Measurements from ENCODE around the gene RIPOR1. TPM values are rescaled to one million over a fixed set of nuclear protein-coding genes. Genes with fewer than 3 reads are reported as not detected.

RIPOR1 gene
- total RNA-seq (27.3 and 35.7 TPM in 2 replicates), polyA plus RNA-seq (29.5 and 46.3 TPM in 2 replicates)

- no peak for TF ChIP-seq CTCF (IDR thresholded peaks at IDR 0.05; ENCODE audit: low read depth, low read length)
- Histone ChIP-seq H3K27me3 (peaks cover 43% of the 10 kb centered on the region), H3K27ac (peak within 1 kb of the TSS; percentile 51), H3K9me3 (ENCODE audit: low read depth) (no peaks in the 10 kb centered on the region), H3K4me3 (peak within 1 kb of the TSS; percentile 77), H3K4me1 (ENCODE audit: low read depth) (peaks cover 13% of the 10 kb centered on the region), H3K36me3 (no peaks in the 10 kb centered on the region)
- DNase-seq (ENCODE audit: low read depth in 1 of 2, low spot score in 1 of 2): peak; percentile 33 to 74
These were observed at the start of gene RIPOR1 for GRCh38 chr16:67528222-67528869. RIPOR1 (plus strand) TSS chr16:67528829; CDS start chr16:67538447, 9,618 bp downstream.

- Histone ChIP-seq H3K27me3 (no peaks in the 10 kb centered on the region), H3K9me3 (ENCODE audit: low read depth) (no peaks in the 10 kb centered on the region), H3K36me3 (no peaks in the 10 kb centered on the region), H3K4me1 (ENCODE audit: low read depth) (peaks cover 15% of the 10 kb centered on the region), H3K4me3 (peak within 1 kb of the TSS; percentile 70), H3K27ac (peak within 1 kb of the TSS; percentile 96)
- peak; percentile 98 to 99 for DNase-seq (ENCODE audit: low read depth in 1 of 2, low spot score in 1 of 2)
- peak; percentile 88 for TF ChIP-seq CTCF (IDR thresholded peaks at IDR 0.05; ENCODE audit: low read depth, low read length)
These were observed 47.6 kb upstream of the RIPOR1 start, which contains the start of gene ATP6V0D1 for GRCh38 chr16:67480833-67481560. ATP6V0D1 (minus strand) TSS chr16:67481157; CDS start chr16:67481086, 71 bp downstream.

GRCh38 chr16:67481561-67482232, 46.9 kb upstream of the RIPOR1 start:
- TF ChIP-seq CTCF (IDR thresholded peaks at IDR 0.05; ENCODE audit: low read depth, low read length): no peak
- peak in 1 of 2 donors; percentile 45 for DNase-seq (ENCODE audit: low read depth in 1 of 2, low spot score in 1 of 2)
- H3K4me3 ChIP-seq: peak overlapping the region; percentile 11
- H3K27me3 ChIP-seq: no peaks in the 10 kb centered on the region
- H3K36me3 ChIP-seq: no peaks in the 10 kb centered on the region
- H3K4me1 ChIP-seq (ENCODE audit: low read depth): peaks cover 15% of the 10 kb centered on the region
- H3K27ac ChIP-seq: peak overlapping the region; percentile 50
- no peaks in the 10 kb centered on the region for H3K9me3 ChIP-seq (ENCODE audit: low read depth)

GRCh38 chr16:67482233-67482924, 46.2 kb upstream of the RIPOR1 start:
- Histone ChIP-seq H3K9me3 (ENCODE audit: low read depth) (no peaks in the 10 kb centered on the region), H3K27me3 (no peaks in the 10 kb centered on the region), H3K27ac (no peak overlapping the region), H3K36me3 (no peaks in the 10 kb centered on the region), H3K4me3 (no peak overlapping the region), H3K4me1 (ENCODE audit: low read depth) (peaks cover 15% of the 10 kb centered on the region)
- no peak for DNase-seq (ENCODE audit: low read depth in 1 of 2, low spot score in 1 of 2)
- TF ChIP-seq CTCF (IDR thresholded peaks at IDR 0.05; ENCODE audit: low read depth, low read length): no peak

GRCh38 chr16:67483150-67483549, 45.5 kb upstream of the RIPOR1 start, which contains the start of gene AGRP:
AGRP (minus strand) TSS chr16:67483547; CDS start chr16:67483398, 149 bp downstream.
- H3K4me3 ChIP-seq: no peak within 1 kb of the TSS
- no peaks in the 10 kb centered on the region for H3K27me3 ChIP-seq
- no peaks in the 10 kb centered on the region for H3K9me3 ChIP-seq (ENCODE audit: low read depth)
- no peaks in the 10 kb centered on the region for H3K36me3 ChIP-seq
- TF ChIP-seq CTCF (IDR thresholded peaks at IDR 0.05; ENCODE audit: low read depth, low read length): no peak
- peak within 1 kb of the TSS; percentile 29 for H3K27ac ChIP-seq
- no peak for DNase-seq (ENCODE audit: low read depth in 1 of 2, low spot score in 1 of 2)
- peaks cover 15% of the 10 kb centered on the region for H3K4me1 ChIP-seq (ENCODE audit: low read depth)
